HG03196 (cell line): ENCODE results near the gene KRT9.
"Not testable (repeated sequence)": the region's sequence is repeated elsewhere in the genome, so short reads cannot be mapped to it uniquely, and the experiment has no call there.

Experiments
- ATAC-seq: cut with Tn5 transposase; IDR thresholded peaks from one replicate; pipeline ENCODE4 v1.9.1; 2021; ENCODE audit not compliant: unreplicated experiment

The KRT9 gene

GRCh38 chr17:41571561-41572434 lies at the start of gene KRT9:
Gene KRT9, minus strand, starts transcription at chr17:41572059. Its CDS starts 67 bp downstream, at chr17:41571992.
- no peak for ATAC-seq

- not testable (repeated sequence) for ATAC-seq
These were observed 49.6 kb upstream of the KRT9 start for GRCh38 chr17:41621435-41621817.

- ATAC-seq, result no peak
These were observed 49.0 kb upstream of the KRT9 start for GRCh38 chr17:41620583-41621434.

- not testable (repeated sequence) for ATAC-seq
These were observed 48.2 kb upstream of the KRT9 start for GRCh38 chr17:41619927-41620582.

- ATAC-seq, result no peak
These were observed 47.4 kb upstream of the KRT9 start for GRCh38 chr17:41619036-41619926.

- ATAC-seq, result no peak
These were observed 46.6 kb upstream of the KRT9 start for GRCh38 chr17:41618341-41619035.

GRCh38 chr17:41617698-41618097 lies 45.8 kb upstream of the KRT9 start:
- ATAC-seq, result no peak

- ATAC-seq, result no peak
These were observed 45.3 kb upstream of the KRT9 start for GRCh38 chr17:41617136-41617535.

GRCh38 chr17:41616486-41616885 lies 44.6 kb upstream of the KRT9 start:
- ATAC-seq, result not testable (repeated sequence)

- no peak for ATAC-seq
These were observed 43.6 kb upstream of the KRT9 start for GRCh38 chr17:41615454-41615853.

- not testable (repeated sequence) for ATAC-seq
These were observed 42.9 kb upstream of the KRT9 start for GRCh38 chr17:41614767-41615166.

GRCh38 chr17:41614098-41614497 lies 42.2 kb upstream of the KRT9 start:
- ATAC-seq, result no peak

GRCh38 chr17:41613277-41614082 lies 41.6 kb upstream of the KRT9 start:
- ATAC-seq, result no peak

GRCh38 chr17:41612376-41613160 lies 40.7 kb upstream of the KRT9 start, which contains the start of gene KRT16:
Gene KRT16, minus strand, starts transcription at chr17:41612767. Its CDS starts 79 bp downstream, at chr17:41612688.
- ATAC-seq, result not testable (repeated sequence)

GRCh38 chr17:41610965-41611640 lies 39.2 kb upstream of the KRT9 start:
- no peak for ATAC-seq

GRCh38 chr17:41610061-41610517 lies 38.2 kb upstream of the KRT9 start:
- not testable (repeated sequence) for ATAC-seq

GRCh38 chr17:41606930-41607329 lies 35.1 kb upstream of the KRT9 start:
- ATAC-seq, result not testable (repeated sequence)
